ENCODE data around the gene LYRM4.

Gene LYRM4

GRCh38 chr6:5215159-5215558, 45.6 kb downstream of the LYRM4 start:
- in situ Hi-C loops (cut with HindIII; ENCODE audit: low sequenced_read_pairs) = no loop called here
- no peak overlapping the region for H3K4me3 ChIP-seq (ENCODE audit: low read depth, low read length)
- TF ChIP-seq CTCF (IDR thresholded peaks at IDR 0.05; ENCODE audit: low read depth, low read length) = no peak
- DNase-seq (ENCODE audit: low read depth, low spot score) = peak; percentile 32

GRCh38 chr6:5214570-5215052, 46.1 kb downstream of the LYRM4 start:
- peak; percentile 39 for DNase-seq (ENCODE audit: low read depth, low spot score)
- no peak overlapping the region for H3K4me3 ChIP-seq (ENCODE audit: low read depth, low read length)
- TF ChIP-seq CTCF (IDR thresholded peaks at IDR 0.05; ENCODE audit: low read depth, low read length) = peak; percentile 67
- in situ Hi-C loops (cut with HindIII; ENCODE audit: low sequenced_read_pairs) = no loop called here

GRCh38 chr6:5213836-5214235, 46.9 kb downstream of the LYRM4 start:
- TF ChIP-seq CTCF (IDR thresholded peaks at IDR 0.05; ENCODE audit: low read depth, low read length) = peak; percentile 18

GRCh38 chr6:5211492-5211891, 49.3 kb downstream of the LYRM4 start:
- in situ Hi-C loops (cut with HindIII; ENCODE audit: low sequenced_read_pairs) = no loop called here
- H3K4me3 ChIP-seq (ENCODE audit: low read depth, low read length) = no peak overlapping the region
- no peak for DNase-seq (ENCODE audit: low read depth, low spot score)
- TF ChIP-seq CTCF (IDR thresholded peaks at IDR 0.05; ENCODE audit: low read depth, low read length) = no peak

More at GRCh38 chr6:5213836-5214235, 46.9 kb downstream of the LYRM4 start:
- DNase-seq (ENCODE audit: low read depth, low spot score) = peak; percentile 44
- no peak overlapping the region for H3K4me3 ChIP-seq (ENCODE audit: low read depth, low read length)
- in situ Hi-C loops (cut with HindIII; ENCODE audit: low sequenced_read_pairs) = no loop called here

- no peak for DNase-seq (ENCODE audit: low read depth, low spot score)
- TF ChIP-seq CTCF (IDR thresholded peaks at IDR 0.05; ENCODE audit: low read depth, low read length) = no peak
- in situ Hi-C loops (cut with HindIII; ENCODE audit: low sequenced_read_pairs) = no loop called here
- H3K4me3 ChIP-seq (ENCODE audit: low read depth, low read length) = no peak overlapping the region
Observed at GRCh38 chr6:5208471-5208971, 52.2 kb downstream of the LYRM4 start.

- in situ Hi-C loops (cut with HindIII; ENCODE audit: low sequenced_read_pairs) = no loop called here
- DNase-seq (ENCODE audit: low read depth, low spot score) = no peak
- no peak for TF ChIP-seq CTCF (IDR thresholded peaks at IDR 0.05; ENCODE audit: low read depth, low read length)
- no peak overlapping the region for H3K4me3 ChIP-seq (ENCODE audit: low read depth, low read length)
Observed at GRCh38 chr6:5208057-5208456, 52.7 kb downstream of the LYRM4 start.

Measured in astrocyte of the spinal cord (primary cell).